WTC11 (cell line): ENCODE results near the gene TBC1D19. TPM values are rescaled to one million over a fixed set of nuclear protein-coding genes. Genes with fewer than 3 reads are reported as not detected.

Source experiments
- ATAC-seq: fragments of 200-7000 bp; cut with Tn5 transposase; 2 replicates; pipeline ENCODE4 v1.10.0; 2021; ENCODE audit warnings: mild to moderate bottlenecking, moderate library complexity
- CTCF ChIA-PET: fragments of 300-600 bp; sonication (Branson Sonifier 250); formaldehyde crosslinking; loops from one replicate; lab custom pipeline; 2021; ENCODE audit warnings: antibody characterized with exemption; lab: Charles Lee
- POLR2A ChIA-PET: fragments of 350-600 bp; sonication (Branson Sonifier 250); formaldehyde crosslinking; loops from one replicate; lab custom pipeline; 2021; ENCODE audit warnings: antibody characterized with exemption; lab: Charles Lee
- DNase-seq: peaks from one replicate; pipeline ENCODE4 v3.0.0; 2021; ENCODE audit warnings: low spot score
- H3K27ac Mint-ChIP-seq: 2 replicates; pipeline ENCODE4 v1.8.0; 2021; ENCODE audit warnings: mixed read lengths
- H3K27me3 Mint-ChIP-seq: 2 replicates; pipeline ENCODE4 v1.8.0; 2021; ENCODE audit warnings: low read depth, mild to moderate bottlenecking, moderate library complexity, mixed read lengths
- H3K36me3 Mint-ChIP-seq: 2 replicates; pipeline ENCODE4 v1.8.0; 2021; ENCODE audit warnings: mixed read lengths
- H3K4me1 Mint-ChIP-seq: 2 replicates; pipeline ENCODE4 v1.8.0; 2022; ENCODE audit warnings: mixed read lengths
- H3K4me3 Mint-ChIP-seq: 2 replicates; pipeline ENCODE4 v1.8.0; 2021; ENCODE audit warnings: mild to moderate bottlenecking, moderate library complexity, mixed read lengths
- H3K9me3 Mint-ChIP-seq: 2 replicates; pipeline ENCODE4 v1.8.0; 2021; ENCODE audit warnings: mixed read lengths
- ATF3 ChIP-seq: sonication (generic); formaldehyde crosslinking; conservative IDR thresholded peaks from 2 replicates; pipeline ENCODE4 v1.8.1; 2022; ENCODE audit warnings: mild to moderate bottlenecking, missing genetic modification reagents
- ESRRA ChIP-seq: sonication (generic); formaldehyde crosslinking; IDR thresholded peaks from 2 replicates; pipeline ENCODE4 v1.8.1; 2022; ENCODE audit warnings: mild to moderate bottlenecking, missing genetic modification reagents, borderline replicate concordance
- FOXK1 ChIP-seq: sonication (generic); formaldehyde crosslinking; IDR thresholded peaks from 2 replicates; pipeline ENCODE4 v1.8.0; 2022; ENCODE audit warnings: mild to moderate bottlenecking, moderate library complexity, missing genetic modification reagents
- FOXP1 ChIP-seq: sonication (generic); formaldehyde crosslinking; IDR thresholded peaks from 2 replicates; pipeline ENCODE4 v1.8.0; 2022; ENCODE audit warnings: missing genetic modification reagents, mild to moderate bottlenecking, moderate library complexity, borderline replicate concordance
- MYBL2 ChIP-seq: sonication (generic); formaldehyde crosslinking; IDR thresholded peaks from 2 replicates; pipeline ENCODE4 v1.8.1; 2023; ENCODE audit warnings: mild to moderate bottlenecking, moderate library complexity, missing genetic modification reagents
- NFATC4 ChIP-seq: fragments of 250-450 bp; sonication (Bioruptor Pico); IDR thresholded peaks from 2 replicates; pipeline ENCODE4 v1.9.0; 2021; ENCODE audit warnings: mild to moderate bottlenecking
- NR1H2 ChIP-seq: sonication (generic); formaldehyde crosslinking; IDR thresholded peaks from 2 replicates; pipeline ENCODE4 v1.9.0; 2021; ENCODE audit warnings: mild to moderate bottlenecking, moderate library complexity, missing genetic modification reagents
- SMAD3 ChIP-seq: sonication (generic); formaldehyde crosslinking; IDR thresholded peaks from 2 replicates; pipeline ENCODE4 v1.8.0; 2022; ENCODE audit warnings: missing genetic modification reagents, mild to moderate bottlenecking, borderline replicate concordance
- STAT6 ChIP-seq: sonication (generic); formaldehyde crosslinking; conservative IDR thresholded peaks from 2 replicates; pipeline ENCODE4 v1.8.1; 2023; ENCODE audit warnings: mild to moderate bottlenecking, low read depth, missing genetic modification reagents, moderate library complexity
- ZNF138 ChIP-seq: sonication (generic); formaldehyde crosslinking; conservative IDR thresholded peaks from 2 replicates; pipeline ENCODE4 v1.8.1; 2022; ENCODE audit warnings: mild to moderate bottlenecking, moderate library complexity, missing genetic modification reagents
- ZNF263 ChIP-seq: sonication (generic); formaldehyde crosslinking; IDR thresholded peaks from 2 replicates; pipeline ENCODE4 v1.8.1; 2022; ENCODE audit warnings: low read depth, mild to moderate bottlenecking, moderate library complexity, missing genetic modification reagents
- ZSCAN18 ChIP-seq: fragments of 250-450 bp; sonication (Bioruptor Pico); IDR thresholded peaks from 2 replicates; pipeline ENCODE4 v2.1.2; 2022; ENCODE audit warnings: mild to moderate bottlenecking, moderate library complexity
- total RNA-seq: library from RNA; stranded (reverse); gene quantifications from 3 replicates; pipeline ENCODE4 v1.2.3, GENCODE V29; 2021
- TF ChIP-seq, protein P1 (sequence below): fragments of 250-450 bp; sonication (Bioruptor Pico); IDR thresholded peaks from 2 replicates; pipeline ENCODE4 v1.8.0; 2021; ENCODE audit warnings: mild to moderate bottlenecking
- TF ChIP-seq, protein P2 (sequence below): fragments of 250-450 bp; sonication (Bioruptor Pico); IDR thresholded peaks from 2 replicates; pipeline ENCODE4 v1.9.0; 2021; ENCODE audit warnings: mild to moderate bottlenecking

The TBC1D19 gene
- total RNA-seq, 1 experiment from 2014 or later, result 2.1 TPM

DNA sequence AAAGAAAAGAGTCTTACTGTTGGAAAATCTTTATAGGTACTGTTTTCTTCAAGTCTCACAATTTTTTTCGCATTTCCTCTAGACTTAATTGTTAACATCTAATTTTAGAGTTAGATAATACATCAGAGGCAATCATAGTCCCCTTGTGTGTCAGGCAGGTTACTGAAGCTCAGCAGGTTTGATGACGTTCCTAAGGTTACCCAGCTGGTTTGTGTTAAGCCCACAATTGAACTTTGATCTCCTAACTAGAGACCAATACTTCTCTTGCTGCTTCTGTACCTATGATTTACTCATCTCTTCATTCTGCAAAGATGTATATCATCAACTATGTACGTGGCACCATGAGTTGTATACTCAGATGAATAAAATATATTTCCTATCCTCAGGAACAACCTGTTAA is 145.1 kb downstream of the TBC1D19 start (continued):
- TF ChIP-seq STAT6 (no peak), FOXK1 (CRISPR knock-in tag) (no peak), MYBL2 (CRISPR knock-in tag) (no peak), NFATC4 (CRISPR knock-in tag) (no peak), ZSCAN18 (CRISPR knock-in tag) (no peak), FOXP1 (CRISPR knock-in tag) (no peak)
- TF ChIP-seq, protein P1, sequence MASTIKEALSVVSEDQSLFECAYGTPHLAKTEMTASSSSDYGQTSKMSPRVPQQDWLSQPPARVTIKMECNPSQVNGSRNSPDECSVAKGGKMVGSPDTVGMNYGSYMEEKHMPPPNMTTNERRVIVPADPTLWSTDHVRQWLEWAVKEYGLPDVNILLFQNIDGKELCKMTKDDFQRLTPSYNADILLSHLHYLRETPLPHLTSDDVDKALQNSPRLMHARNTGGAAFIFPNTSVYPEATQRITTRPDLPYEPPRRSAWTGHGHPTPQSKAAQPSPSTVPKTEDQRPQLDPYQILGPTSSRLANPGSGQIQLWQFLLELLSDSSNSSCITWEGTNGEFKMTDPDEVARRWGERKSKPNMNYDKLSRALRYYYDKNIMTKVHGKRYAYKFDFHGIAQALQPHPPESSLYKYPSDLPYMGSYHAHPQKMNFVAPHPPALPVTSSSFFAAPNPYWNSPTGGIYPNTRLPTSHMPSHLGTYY, result no peak

- DNase-seq (no peak), ATAC-seq (no peak)
- TF ChIP-seq ESRRA (CRISPR knock-in tag) (no peak), ZNF138 (CRISPR knock-in tag) (no peak)
- Mint-ChIP-seq H3K27me3 (no peaks in the 10 kb centered on the region), H3K4me1 (no peaks in the 10 kb centered on the region), H3K9me3 (no peaks in the 10 kb centered on the region), H3K27ac (no peak overlapping the region), H3K36me3 (no peaks in the 10 kb centered on the region), H3K4me3 (no peak overlapping the region)
- ChIA-PET CTCF (interaction anchor here (1.2 kb wide), 1 partner anchor 9 kb away, joined by 3 read pairs; no protein-coding TSS in a partner anchor), POLR2A (no interaction called here)
These were observed 145.7 kb downstream of the TBC1D19 start for GRCh38 chr4:26729547-26729946.

GRCh38 chr4:26731351-26732035 is 147.6 kb downstream of the TBC1D19 start:
- TF ChIP-seq FOXK1 (CRISPR knock-in tag), result no peak
- TF ChIP-seq, protein P2, sequence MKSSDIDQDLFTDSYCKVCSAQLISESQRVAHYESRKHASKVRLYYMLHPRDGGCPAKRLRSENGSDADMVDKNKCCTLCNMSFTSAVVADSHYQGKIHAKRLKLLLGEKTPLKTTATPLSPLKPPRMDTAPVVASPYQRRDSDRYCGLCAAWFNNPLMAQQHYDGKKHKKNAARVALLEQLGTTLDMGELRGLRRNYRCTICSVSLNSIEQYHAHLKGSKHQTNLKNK (CRISPR knock-in tag), result no peak
- ChIA-PET POLR2A (no interaction called here), CTCF (no interaction called here)
- Mint-ChIP-seq H3K27me3 (no peaks in the 10 kb centered on the region), H3K4me3 (no peak overlapping the region), H3K4me1 (no peaks in the 10 kb centered on the region), H3K36me3 (no peaks in the 10 kb centered on the region), H3K27ac (no peak overlapping the region), H3K9me3 (no peaks in the 10 kb centered on the region)
- DNase-seq (no peak), ATAC-seq (no peak)

DNA sequence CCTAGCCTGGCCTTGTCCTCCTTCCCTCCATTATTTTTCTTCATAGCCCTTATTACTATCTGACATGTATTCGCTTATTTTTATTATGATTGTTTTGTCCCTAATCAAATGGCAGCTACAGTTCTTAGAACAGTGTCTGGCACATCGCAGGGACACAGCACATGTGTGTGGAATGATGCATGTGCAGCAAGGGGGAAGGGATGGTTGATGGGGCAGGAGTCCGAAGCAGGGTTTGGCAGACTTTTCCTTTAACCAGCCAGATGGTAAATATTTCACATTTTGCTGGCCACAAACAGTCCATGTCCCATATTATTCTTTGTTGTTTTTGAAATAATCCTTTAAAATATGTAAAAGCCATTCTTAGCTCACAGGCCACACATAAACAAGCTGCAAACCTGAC is 148.5 kb downstream of the TBC1D19 start:
- Mint-ChIP-seq H3K36me3 (no peaks in the 10 kb centered on the region), H3K4me3 (no peak overlapping the region), H3K9me3 (no peaks in the 10 kb centered on the region), H3K27ac (no peak overlapping the region), H3K4me1 (no peaks in the 10 kb centered on the region), H3K27me3 (no peaks in the 10 kb centered on the region)
- TF ChIP-seq NR1H2, result no peak
- DNase-seq, result no peak
- no peak for ATAC-seq
- POLR2A ChIA-PET, result no interaction called here
- CTCF ChIA-PET, result interaction anchor here (1.0 kb wide), 1 partner anchor 322 kb away, joined by 3 read pairs; no protein-coding TSS in a partner anchor

DNA sequence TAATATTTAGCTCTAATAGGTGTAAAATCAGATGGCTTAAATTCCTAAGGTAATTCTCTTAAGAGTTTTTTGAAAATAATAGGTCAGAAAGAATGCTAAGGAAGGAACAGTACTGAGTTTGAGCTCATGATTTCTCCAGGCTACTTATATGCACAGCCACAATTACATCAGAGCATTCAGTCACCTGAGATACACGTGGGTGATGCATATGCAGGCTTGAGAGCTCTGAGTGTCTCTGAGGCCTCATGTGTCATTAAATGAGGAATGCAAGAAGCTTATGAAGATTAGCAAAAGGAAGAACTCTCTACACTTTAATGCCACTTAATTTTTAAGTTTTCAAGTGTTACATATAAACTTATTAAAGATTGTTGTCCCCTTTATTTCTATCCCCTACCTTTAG is 152.7 kb downstream of the TBC1D19 start:
- Mint-ChIP-seq H3K4me3 (no peak overlapping the region), H3K27ac (no peak overlapping the region), H3K4me1 (no peaks in the 10 kb centered on the region), H3K9me3 (no peaks in the 10 kb centered on the region), H3K27me3 (no peaks in the 10 kb centered on the region), H3K36me3 (no peaks in the 10 kb centered on the region)
- POLR2A ChIA-PET, result no interaction called here
- TF ChIP-seq SMAD3 (CRISPR knock-in tag) (no peak), ZNF263 (CRISPR knock-in tag) (no peak), ATF3 (CRISPR knock-in tag) (no peak), NR1H2 (no peak)
- no peak for ATAC-seq
- no peak for DNase-seq
- CTCF ChIA-PET, result no interaction called here
